ENCODE measurements around the gene RYR2.

DNA sequence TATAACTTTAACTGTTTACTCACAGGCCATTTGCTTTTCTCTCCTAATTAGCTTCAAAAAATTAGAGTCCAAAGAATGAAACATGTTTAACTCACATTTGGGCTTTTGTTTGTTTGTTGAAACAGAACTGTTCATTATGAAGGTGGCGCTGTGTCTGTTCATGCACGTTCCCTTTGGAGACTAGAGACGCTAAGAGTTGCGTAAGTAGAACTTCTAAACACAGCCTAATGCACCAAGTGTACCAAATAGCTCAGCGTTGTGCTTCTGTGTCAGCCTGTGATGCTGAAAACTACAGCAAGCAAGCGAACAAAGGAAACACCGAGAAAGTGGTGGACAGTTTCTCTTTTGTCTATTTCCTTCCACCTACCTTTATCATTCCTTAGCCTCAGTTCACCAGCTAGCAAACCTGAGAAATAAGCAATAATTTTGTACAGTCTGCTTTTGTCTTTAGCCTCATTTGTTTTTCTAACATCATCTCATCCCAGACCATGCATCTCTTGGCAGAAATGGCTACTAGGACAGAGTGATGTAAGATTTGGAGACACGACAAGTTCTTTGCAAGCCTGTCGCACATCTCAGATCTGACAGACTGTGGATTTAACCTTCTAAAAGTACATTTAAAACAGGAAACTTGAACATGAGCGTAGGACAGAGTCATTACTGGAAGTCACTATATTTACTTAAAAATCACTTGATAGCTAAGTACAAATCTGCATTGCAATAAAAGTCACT lies 375.1 kb downstream of the RYR2 start:
- TF ChIP-seq, protein P1, sequence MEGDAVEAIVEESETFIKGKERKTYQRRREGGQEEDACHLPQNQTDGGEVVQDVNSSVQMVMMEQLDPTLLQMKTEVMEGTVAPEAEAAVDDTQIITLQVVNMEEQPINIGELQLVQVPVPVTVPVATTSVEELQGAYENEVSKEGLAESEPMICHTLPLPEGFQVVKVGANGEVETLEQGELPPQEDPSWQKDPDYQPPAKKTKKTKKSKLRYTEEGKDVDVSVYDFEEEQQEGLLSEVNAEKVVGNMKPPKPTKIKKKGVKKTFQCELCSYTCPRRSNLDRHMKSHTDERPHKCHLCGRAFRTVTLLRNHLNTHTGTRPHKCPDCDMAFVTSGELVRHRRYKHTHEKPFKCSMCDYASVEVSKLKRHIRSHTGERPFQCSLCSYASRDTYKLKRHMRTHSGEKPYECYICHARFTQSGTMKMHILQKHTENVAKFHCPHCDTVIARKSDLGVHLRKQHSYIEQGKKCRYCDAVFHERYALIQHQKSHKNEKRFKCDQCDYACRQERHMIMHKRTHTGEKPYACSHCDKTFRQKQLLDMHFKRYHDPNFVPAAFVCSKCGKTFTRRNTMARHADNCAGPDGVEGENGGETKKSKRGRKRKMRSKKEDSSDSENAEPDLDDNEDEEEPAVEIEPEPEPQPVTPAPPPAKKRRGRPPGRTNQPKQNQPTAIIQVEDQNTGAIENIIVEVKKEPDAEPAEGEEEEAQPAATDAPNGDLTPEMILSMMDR (IDR thresholded peaks at IDR 0.05): no peak
- TF ChIP-seq SIN3A (IDR thresholded peaks at IDR 0.05; ENCODE audit: borderline replicate concordance, insufficient read depth, low read depth, low read length): no peak
- TF ChIP-seq, protein P2, sequence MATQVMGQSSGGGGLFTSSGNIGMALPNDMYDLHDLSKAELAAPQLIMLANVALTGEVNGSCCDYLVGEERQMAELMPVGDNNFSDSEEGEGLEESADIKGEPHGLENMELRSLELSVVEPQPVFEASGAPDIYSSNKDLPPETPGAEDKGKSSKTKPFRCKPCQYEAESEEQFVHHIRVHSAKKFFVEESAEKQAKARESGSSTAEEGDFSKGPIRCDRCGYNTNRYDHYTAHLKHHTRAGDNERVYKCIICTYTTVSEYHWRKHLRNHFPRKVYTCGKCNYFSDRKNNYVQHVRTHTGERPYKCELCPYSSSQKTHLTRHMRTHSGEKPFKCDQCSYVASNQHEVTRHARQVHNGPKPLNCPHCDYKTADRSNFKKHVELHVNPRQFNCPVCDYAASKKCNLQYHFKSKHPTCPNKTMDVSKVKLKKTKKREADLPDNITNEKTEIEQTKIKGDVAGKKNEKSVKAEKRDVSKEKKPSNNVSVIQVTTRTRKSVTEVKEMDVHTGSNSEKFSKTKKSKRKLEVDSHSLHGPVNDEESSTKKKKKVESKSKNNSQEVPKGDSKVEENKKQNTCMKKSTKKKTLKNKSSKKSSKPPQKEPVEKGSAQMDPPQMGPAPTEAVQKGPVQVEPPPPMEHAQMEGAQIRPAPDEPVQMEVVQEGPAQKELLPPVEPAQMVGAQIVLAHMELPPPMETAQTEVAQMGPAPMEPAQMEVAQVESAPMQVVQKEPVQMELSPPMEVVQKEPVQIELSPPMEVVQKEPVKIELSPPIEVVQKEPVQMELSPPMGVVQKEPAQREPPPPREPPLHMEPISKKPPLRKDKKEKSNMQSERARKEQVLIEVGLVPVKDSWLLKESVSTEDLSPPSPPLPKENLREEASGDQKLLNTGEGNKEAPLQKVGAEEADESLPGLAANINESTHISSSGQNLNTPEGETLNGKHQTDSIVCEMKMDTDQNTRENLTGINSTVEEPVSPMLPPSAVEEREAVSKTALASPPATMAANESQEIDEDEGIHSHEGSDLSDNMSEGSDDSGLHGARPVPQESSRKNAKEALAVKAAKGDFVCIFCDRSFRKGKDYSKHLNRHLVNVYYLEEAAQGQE (IDR thresholded peaks at IDR 0.05; ENCODE audit: insufficient read depth in 1 of 2, low read depth in 2 of 2, low read length in 1 of 2): no peak

Measured in Panc1 (cell line).